GM12872 (cell line): ENCODE measurements around the gene SQSTM1.

ENCODE experiments used
- TF ChIP-seq, protein P1 (sequence below): IDR thresholded peaks from 3 replicates; pipeline ENCODE4 v1.5.1; 2011; ENCODE audit warnings: low read depth, mild to moderate bottlenecking, low read length, moderate library complexity; ENCODE audit not compliant: insufficient read depth

The SQSTM1 gene

DNA sequence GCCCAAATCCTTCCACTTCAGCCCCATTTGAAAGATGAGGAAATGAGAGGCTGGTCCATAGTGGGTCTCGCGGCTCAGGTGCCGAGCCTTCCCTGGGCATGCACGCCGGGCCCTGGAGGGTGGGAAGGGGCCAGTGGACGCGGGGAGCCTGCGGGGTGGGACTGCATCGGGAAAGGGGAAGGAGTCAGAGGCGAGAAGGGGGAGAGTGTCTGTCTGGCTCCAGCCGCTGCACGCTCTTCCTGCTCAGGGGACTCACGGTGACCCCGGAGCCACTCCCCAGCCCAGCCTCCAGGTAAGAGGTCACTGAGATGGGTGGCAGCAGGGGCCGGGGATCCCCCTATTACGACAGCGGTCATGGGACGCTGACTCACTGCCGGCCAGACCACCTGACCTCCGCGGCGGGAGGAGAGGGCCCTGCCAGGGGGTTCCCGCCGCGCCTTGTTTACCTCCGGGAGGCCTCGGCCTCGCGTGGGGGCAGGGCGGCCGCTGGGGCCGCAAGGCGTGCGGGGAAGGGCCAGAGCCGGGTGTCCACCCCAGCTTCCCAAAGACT is 1.9 kb upstream of the SQSTM1 start:
- TF ChIP-seq, protein P1, sequence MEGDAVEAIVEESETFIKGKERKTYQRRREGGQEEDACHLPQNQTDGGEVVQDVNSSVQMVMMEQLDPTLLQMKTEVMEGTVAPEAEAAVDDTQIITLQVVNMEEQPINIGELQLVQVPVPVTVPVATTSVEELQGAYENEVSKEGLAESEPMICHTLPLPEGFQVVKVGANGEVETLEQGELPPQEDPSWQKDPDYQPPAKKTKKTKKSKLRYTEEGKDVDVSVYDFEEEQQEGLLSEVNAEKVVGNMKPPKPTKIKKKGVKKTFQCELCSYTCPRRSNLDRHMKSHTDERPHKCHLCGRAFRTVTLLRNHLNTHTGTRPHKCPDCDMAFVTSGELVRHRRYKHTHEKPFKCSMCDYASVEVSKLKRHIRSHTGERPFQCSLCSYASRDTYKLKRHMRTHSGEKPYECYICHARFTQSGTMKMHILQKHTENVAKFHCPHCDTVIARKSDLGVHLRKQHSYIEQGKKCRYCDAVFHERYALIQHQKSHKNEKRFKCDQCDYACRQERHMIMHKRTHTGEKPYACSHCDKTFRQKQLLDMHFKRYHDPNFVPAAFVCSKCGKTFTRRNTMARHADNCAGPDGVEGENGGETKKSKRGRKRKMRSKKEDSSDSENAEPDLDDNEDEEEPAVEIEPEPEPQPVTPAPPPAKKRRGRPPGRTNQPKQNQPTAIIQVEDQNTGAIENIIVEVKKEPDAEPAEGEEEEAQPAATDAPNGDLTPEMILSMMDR: no peak

DNA sequence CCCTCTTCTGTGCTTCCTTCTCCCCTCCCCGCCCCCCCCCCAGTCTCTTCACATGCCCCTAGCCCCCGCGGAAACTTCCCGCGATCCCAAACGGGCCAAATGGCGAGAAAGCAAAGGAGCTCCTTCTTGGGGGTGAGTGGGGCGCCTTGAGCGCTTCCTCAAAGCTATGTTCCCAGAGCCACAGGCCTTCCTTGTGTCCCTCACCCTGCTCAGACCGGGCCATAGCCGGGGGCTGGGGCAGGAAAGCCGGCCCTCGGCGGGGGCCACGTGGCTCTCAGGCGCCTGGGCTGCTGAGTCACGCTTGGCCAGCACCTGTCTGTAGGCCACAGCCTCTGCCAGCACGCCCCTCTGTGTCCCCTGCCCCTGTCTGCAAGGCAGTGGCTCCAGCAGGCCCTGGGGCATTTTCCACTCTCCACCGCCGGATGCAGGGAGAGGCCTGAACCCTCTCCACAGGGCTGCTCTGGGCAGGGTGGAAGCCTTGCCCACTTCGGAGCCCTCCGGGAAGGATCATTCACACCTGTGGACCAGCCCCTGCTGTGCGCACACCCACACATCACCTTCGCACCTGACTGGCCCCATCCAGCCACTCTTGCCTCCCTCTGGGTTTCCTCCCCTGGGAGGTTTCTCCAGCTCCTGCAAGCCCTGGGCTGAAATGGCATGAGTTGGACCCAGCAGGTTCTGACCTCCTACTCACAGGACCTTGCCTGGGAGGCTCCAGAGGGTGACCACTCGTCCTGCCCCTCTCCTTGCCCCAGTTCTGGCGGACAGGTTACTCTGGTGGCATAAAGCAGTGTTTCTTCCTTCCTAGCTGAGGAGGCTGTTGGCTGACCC is 1.2 kb upstream of the SQSTM1 start:
- TF ChIP-seq, protein P1: no peak

DNA sequence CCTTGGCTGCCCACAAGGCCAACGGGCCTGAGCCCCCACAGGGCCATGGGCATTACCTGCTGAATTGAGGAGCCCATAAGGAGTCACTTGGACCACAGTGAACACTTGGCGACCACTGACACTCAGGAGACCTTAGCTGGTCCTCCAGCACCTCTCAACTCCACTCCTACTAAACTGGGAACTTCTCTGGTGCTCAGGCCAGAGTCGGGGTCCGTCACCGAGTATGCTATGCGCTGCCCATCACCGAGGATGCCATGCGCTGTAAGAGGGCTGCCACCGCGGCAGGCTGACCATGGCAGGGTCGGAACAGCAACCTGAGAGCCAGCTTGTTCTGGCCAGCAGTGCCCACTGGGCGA is 600 bp upstream of the SQSTM1 start:
- TF ChIP-seq, protein P1: no peak

DNA sequence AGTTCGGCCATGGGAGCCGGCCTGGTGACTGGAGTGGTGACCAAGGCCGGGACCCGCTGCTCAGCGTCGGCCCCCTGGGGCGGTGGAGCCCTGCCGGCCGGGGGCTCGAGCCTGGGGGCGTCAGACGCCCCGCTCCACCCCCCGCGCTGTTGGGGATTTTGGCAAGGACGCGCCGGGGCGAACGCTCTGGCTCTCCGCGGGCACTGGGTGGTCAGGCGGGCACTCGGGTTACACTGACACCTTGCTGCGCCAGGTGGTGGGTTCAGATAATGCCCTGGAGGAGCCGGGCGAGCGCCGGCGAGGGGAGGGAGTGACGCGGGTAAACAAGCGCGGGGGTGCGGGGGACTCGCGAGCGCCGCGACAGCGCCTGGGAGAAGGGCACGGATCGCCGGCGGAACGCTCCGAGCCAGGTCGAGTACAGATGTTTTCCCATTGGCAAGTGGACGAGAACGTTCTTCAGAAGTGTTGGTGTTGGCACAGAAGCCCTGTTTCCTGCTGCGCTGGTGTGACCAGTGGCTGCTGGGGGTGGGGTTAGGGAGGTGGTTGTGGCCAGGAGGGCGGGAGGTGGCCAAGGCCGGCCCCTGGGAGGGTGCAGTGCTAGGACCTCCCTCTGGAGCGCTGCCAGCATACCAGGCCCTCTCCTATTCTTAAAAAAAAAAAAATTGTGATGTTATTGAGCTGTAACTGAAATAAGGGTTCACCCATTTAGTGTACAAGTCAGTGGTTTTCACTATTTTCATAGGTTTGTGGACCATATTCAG is 773 bp downstream of the SQSTM1 start:
- TF ChIP-seq, protein P1: no peak

DNA sequence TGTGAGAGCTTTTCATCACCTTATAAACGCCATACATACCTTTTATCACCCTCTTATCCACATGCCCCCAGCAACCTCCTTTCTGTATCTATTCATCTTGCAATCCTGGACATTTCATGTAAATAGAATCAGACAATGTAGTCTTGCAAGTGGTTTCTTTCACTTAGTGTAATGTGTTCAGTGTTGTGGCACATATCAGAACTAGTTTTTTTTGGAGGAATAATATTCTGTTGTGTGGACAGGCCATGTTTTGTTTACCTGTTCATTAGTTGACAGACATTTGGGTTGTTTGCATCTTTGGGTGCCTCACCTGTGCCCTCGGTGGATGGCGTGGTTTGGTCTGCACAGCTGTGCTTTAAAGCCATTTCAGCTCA is 1.3 kb downstream of the SQSTM1 start:
- TF ChIP-seq, protein P1: no peak

DNA sequence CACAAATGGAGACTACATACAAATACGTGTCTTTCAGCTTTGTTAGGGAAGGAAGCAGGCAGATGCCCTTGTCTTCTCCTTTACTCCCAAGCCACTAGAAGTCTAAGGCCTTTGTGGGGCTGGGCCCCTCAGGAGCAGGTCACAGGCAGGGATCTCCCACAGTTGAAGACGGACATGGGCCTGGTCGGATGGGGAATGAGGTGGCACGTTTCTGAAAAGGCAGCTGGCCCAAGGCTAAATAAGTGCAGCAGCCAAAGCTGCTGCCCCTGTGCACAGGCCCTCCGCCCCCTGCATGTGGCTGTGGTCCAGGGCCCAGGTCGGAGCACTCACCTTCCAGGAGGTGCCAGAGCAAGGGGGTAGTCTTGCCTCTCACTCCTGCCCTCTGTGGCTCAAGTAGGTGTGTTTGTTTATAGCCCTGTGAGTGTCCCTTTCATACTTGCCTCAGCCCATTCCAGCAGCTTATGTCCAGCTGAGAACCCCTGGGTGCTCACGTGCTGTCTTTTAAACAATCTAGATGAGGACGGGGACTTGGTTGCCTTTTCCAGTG is 1.8 kb downstream of the SQSTM1 start:
- TF ChIP-seq, protein P1: no peak
